GM19193 (cell line): ENCODE measurements around the gene TYR.

Experiments used
- POLR2A ChIP-seq: IDR thresholded peaks from 4 replicates; pipeline ENCODE4 v1.6.1; 2011; ENCODE audit not compliant: insufficient read depth, insufficient read length; ENCODE audit errors: extremely low read depth

Gene TYR

DNA sequence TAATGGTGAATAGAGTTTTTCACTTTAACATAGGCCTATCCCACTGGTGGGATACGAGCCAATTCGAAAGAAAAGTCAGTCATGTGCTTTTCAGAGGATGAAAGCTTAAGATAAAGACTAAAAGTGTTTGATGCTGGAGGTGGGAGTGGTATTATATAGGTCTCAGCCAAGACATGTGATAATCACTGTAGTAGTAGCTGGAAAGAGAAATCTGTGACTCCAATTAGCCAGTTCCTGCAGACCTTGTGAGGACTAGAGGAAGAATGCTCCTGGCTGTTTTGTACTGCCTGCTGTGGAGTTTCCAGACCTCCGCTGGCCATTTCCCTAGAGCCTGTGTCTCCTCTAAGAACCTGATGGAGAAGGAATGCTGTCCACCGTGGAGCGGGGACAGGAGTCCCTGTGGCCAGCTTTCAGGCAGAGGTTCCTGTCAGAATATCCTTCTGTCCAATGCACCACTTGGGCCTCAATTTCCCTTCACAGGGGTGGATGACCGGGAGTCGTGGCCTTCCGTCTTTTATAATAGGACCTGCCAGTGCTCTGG, at the start of gene TYR:
Gene TYR (plus strand): TSS at position 185 of the 541 bp plus-strand sequence. CDS start 79 bp downstream, at position 264.
- no peak for TF ChIP-seq POLR2A

DNA sequence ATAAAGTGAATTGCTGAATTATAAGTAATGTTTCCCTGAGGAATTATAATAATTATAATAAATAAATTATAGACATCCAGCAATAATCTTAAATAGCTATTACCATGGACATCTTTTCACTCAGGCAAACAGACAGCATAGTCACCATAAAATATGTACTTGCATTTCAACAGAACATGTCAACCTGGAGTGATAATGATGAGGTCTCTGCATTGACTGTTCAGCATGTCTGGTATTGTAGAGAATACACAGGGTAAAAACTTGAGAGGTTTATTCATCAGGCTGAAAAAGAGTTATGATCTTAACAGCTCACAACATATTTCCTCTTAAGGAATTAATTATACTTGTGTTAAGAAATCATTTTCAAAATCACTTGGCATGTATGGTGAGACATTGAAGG, 41.1 kb upstream of the TYR start:
- no peak for TF ChIP-seq POLR2A

DNA sequence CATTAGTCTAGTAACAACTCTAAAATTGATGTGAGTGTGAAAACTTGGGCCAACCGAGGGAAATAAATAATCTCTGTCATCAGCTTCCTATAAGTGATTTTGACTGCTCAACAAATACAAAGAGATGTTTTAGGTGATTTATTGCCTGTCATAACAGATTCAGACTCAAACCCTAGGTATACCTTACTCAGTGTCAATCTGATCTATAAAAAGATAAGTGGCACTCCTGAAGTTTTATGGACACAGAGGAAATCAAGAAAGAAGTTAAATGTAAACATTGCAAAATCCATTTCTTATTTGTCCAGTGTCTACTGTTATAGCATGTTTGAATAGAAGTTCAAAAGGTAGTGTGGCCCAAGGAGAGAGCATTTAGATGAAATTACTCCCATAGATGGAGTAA, 30.4 kb upstream of the TYR start:
- TF ChIP-seq POLR2A: no peak

DNA sequence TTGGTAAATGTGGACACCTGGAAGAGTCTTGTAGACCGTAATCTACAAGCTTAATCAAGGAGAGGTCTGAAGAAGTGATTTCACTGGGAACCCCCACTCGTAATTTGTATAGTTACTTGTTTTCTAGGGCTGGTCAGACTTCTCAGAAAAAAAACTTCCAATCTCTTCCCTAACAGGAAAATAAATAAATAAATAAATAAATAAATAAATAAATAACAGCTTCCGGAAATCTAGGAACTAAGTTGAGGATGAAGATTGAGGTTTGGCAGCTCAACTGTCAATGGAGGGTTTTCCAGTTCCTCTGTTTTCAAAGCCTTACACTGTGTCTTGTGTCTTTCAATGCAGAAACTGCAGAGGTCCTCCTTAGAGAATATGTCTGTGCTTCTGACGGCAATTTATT, 17.7 kb upstream of the TYR start:
- no peak for TF ChIP-seq POLR2A

DNA sequence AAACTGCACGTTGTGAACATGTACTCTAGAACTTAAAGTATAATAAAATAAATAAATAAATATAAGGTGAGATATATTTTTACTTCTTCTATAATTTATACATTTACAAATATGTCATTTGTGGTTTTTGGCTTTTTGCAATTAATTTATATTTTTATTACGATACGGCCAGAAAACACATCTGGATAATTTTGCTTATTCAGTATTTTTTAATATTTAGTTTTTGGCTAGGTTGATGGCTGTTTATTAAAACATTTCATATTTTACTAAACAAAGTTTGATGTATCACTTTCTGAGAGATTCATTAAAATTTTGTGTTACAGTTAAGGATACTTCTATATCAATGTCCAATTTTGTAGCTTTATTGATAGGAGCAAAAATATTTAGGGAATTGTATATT, 15.7 kb upstream of the TYR start:
- TF ChIP-seq POLR2A: no peak

DNA sequence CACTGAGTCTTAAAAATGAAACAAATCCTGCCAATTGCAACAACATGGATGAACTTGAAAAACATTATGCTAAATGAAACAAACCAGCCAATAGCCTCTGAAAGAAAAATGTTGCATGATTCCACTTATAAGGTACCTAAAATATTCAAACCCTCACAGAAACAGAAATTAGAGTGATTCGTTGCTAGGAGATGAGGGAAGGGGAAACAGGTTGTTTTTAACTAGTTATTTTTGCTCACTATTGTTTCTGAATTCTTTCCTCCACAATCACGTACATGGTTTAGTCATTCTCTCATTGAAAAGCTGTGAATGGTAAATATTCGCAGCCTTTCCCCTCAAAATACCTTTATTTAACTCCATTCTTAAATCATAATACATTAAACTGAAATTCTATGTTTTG, 14.0 kb upstream of the TYR start:
- no peak for TF ChIP-seq POLR2A

DNA sequence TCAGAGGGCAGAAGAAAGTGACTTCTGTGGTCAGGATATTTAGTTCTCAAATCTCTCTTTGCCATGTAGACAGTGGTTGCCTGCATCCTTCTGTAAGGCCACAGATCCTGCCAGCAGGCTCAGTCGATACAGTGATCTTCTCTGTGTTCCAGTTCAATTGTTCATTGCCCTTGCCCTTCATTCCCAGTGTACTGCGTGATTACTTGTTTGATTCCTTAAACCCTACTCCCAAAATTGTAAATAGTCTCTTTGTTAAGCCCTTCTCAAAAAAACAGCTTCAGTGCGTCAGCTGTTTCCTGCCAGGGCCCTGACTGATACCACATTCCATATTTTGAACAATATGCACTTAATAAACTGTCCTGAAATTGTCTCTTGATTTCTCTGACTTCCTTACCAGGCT, 9.3 kb upstream of the TYR start:
- TF ChIP-seq POLR2A: no peak

DNA sequence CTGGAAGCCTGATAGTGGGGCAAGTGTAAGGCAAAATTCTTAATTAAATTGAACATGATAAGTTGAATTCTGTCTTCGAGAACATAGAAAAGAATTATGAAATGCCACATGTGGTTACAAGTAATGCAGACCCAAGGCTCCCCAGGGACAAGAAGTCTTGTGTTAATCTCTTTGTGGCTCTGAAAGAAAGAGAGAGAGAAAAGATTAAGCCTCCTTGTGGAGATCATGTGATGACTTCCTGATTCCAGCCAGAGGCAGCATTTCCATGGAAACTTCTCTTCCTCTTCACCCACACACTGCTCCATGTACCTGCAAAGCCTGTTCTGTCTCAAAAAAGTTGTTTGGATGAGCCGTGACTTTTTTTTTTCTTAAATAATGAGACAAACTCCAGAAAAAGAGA, 1.9 kb upstream of the TYR start:
- no peak for TF ChIP-seq POLR2A

DNA sequence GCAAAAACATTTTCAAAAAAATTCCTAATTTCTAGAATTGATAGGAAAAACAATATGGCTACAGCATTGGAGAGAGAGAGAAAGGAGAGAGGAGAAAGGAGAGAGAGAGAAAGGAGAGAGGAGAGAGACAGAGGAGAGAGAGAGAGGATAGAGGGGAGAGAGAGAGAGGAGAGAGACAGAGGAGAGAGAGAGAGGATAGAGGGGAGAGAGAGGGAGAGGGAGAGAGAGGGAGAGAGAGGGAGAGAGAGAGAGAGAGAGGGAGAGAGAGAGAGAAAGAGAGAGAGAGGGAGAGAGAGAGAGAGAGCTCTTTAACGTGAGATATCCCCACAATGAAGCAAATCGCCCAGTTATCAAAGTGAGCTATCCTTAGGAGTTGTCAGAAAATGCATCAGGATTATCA, 737 bp upstream of the TYR start:
- TF ChIP-seq POLR2A: no peak

DNA sequence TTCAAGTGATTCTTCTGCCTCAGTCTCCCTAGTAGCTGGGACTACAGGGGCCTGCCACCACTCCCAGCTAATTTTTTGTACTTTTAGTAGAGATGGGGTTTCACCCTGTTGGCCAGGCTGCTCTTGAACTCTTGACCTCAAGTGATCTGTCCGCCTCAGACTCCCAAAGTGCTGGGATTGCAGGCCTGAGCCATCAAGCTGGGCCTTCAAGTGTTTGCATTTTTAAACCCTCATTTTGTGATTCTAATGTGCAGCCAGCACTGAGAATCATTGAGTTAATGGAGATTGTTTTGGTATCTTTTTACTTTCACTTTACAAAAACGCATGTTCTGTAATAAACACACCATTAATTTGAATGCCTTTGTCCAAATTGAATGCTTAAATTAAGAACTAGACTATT, 3.4 kb downstream of the TYR start:
- no peak for TF ChIP-seq POLR2A

DNA sequence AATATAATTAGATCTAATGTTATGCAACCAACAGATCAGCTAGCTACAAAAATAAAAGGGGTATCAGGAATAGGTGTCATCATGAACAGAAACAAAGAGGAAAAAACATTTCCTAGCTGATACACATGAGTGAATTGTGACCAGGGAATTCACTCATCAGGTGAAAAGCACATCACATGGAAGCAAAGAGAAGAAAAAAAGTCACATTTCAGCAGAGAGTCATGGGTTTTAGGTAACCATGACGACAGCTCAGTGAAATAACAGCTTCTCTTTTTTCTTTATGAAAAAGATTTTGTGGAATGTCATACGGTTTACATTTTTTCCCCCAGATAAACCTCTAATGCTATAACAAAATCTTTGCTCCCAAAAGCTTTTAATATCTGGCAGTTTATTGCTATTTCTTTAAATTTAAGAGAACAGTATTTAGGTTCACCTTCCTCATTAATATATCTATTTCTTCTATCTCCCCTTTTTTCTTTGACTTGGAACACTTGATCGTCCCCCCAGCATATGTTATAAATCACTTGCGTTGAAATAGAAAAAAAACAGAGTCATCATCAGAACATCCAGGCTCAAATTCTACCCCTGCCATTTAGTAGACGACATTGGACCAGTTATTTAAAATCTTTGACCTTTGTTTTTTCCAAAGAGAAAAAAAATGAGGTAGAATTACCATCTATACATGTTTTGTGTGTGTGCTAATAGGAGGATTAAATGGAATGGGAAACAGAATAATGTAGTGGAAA, 5.3 kb downstream of the TYR start:
- no peak for TF ChIP-seq POLR2A

DNA sequence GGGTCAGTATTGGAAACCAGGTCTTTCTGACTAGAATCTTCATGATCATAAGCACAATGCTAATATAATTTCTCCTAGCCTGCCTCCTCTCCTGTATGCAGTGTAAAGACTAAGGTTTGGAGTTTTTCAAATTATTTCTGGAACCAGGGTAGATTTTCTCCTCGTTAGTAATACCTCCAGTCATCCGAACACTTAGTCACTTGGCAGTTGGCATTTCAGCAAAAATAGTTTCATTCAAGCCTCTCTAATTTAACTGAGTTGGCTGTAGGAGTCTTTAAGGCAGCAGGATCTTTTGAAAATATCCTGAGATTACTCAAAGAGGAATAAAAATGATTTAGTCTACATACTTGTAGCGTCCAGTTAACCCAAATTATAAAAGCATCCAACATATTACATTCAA, 6.3 kb downstream of the TYR start:
- TF ChIP-seq POLR2A: no peak

DNA sequence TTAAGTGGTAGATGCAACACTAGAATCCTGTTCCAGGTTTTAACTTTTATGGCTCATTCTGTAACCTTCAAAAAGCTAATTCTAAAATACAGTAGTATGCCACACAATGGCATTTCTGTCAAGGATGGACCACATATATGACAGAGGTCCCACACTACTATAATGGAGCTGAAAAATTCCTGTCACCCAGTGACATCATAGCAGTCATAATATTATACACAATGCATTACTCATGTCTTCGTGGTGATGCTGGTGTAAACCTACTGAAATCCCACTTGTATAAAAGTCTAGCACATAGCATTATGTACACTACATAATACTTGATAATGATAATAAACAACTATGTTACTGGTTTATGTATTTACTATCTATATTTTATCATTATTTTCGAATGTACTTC, 12.1 kb downstream of the TYR start:
- TF ChIP-seq POLR2A: no peak

DNA sequence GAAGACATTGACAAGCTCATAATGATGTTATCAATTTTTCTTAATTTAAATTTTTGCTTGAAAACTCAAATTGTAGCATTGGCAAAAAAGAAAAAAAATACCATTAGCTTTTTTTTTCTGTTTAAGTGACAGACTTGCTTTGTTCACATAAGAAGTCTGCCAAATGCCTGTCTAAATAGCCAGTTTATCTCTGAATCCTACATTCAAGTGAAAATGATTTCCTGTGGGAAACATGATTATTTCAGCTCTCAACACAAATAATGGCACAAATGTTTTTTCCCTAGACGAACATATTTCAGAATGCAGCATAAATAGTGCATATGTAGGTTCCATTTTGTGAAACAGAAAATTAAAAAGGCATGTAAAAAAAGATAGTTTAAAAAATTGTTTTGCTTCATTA, 23.5 kb downstream of the TYR start:
- TF ChIP-seq POLR2A: no peak

DNA sequence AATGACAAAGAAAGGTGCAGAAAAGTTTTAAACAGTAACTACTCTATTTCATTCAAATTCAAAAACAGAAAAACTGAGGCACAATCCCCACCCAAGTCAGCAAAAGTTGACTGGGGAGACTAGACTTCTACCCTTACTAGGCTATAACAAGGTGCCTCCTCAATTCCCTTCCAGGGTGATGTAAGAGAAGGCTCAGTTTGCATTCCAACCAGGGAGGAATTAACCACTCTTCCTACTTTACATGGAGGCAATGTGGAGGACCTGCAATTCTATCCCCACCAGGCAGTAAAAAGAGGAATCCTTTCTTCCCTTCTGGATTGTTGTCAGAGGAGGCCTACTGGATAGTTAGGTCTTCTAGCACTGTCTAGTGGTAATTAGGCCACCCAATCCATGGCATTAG, 26.1 kb downstream of the TYR start:
- no peak for TF ChIP-seq POLR2A

DNA sequence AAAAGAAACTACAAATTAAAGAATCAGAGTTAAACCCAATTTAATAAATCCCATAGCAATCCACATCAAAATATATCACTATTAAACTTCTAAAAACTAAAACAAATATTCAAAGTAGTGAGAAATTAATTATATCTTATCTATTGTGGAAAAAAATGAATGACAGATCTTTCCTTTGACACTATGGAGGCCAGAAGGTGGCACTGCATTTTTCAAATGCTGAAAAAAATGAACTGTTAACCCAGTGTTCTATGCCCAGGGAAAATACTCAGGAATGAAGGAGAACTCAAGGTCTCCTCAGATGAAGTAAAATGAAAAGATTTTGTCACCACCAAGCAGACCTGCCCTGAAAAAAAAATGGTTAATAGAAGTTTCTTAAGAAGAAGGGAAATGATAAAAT, 27.7 kb downstream of the TYR start:
- no peak for TF ChIP-seq POLR2A
